Neural cell (in vitro differentiated cells): ENCODE results near the gene FOXK2.

Source experiments
- CTCF ChIP-seq: fragments of 450-650 bp; IDR thresholded peaks from 2 replicates; pipeline ENCODE4 v1.5.1; 2014; ENCODE audit warnings: antibody characterized with exemption, mild to moderate bottlenecking, moderate library complexity; ENCODE audit not compliant: poor library complexity, severe bottlenecking
- EP300 ChIP-seq: fragments of 450-650 bp; conservative IDR thresholded peaks from 2 replicates; pipeline ENCODE4 v1.6.1; 2014; ENCODE audit warnings: antibody characterized with exemption, mild to moderate bottlenecking, moderate library complexity; ENCODE audit not compliant: poor library complexity, severe bottlenecking
- EZH2 ChIP-seq: fragments of 200-600, 300-800 bp; shearing (Covaris generic), sonication (generic); IDR thresholded peaks from 2 replicates; pipeline ENCODE4 v1.6.1; 2014; ENCODE audit warnings: antibody characterized with exemption, low read length, borderline replicate concordance, mild to moderate bottlenecking; ENCODE audit not compliant: insufficient read depth, poor library complexity, severe bottlenecking
- MXI1 ChIP-seq: fragments of 450-650 bp; conservative IDR thresholded peaks from 2 replicates; pipeline ENCODE4 v1.6.1; 2014; ENCODE audit warnings: antibody characterized with exemption, mild to moderate bottlenecking; ENCODE audit not compliant: poor library complexity, severe bottlenecking
- POLR2AphosphoS5 ChIP-seq: IDR thresholded peaks from 2 replicates; pipeline ENCODE4 v1.6.1; 2012
- TAF1 ChIP-seq: IDR thresholded peaks from 2 replicates; pipeline ENCODE4 v1.6.1; 2012; ENCODE audit warnings: low read depth

GRCh38 chr17:82568997-82569393, 49.5 kb downstream of the FOXK2 start:
- TF ChIP-seq CTCF (no peak), EZH2 (no peak), TAF1 (no peak), POLR2AphosphoS5 (no peak), MXI1 (no peak), EP300 (no peak)
